Measurements from ENCODE around the gene YIPF4. TPM values are rescaled to one million over a fixed set of nuclear protein-coding genes. Genes with fewer than 3 reads are reported as not detected.
"Not testable (repeated sequence)": the region's sequence is repeated elsewhere in the genome, so short reads cannot be mapped to it uniquely, and the experiment has no call there.

Gene YIPF4
- polyA plus RNA-seq (ENCODE audit: insufficient read length), result 40.8 TPM

- peak; percentile 92 for DNase-seq (ENCODE audit: low read depth)
These were observed at the start of gene YIPF4 for GRCh38 chr2:32277674-32278477. Gene YIPF4 (plus strand): TSS chr2:32277904. CDS start chr2:32278156, 252 bp downstream.

GRCh38 chr2:32228181-32228580 lies 49.5 kb upstream of the YIPF4 start:
- no peak for DNase-seq (ENCODE audit: low read depth)

GRCh38 chr2:32229635-32230034 lies 48.1 kb upstream of the YIPF4 start:
- DNase-seq (ENCODE audit: low read depth), result no peak

- DNase-seq (ENCODE audit: low read depth), result no peak
These were observed 45.7 kb upstream of the YIPF4 start for GRCh38 chr2:32231959-32232358.

GRCh38 chr2:32235315-32235714 lies 42.4 kb upstream of the YIPF4 start:
- no peak for DNase-seq (ENCODE audit: low read depth)

- DNase-seq (ENCODE audit: low read depth), result no peak
These were observed 40.2 kb upstream of the YIPF4 start for GRCh38 chr2:32237488-32237887.

- no peak for DNase-seq (ENCODE audit: low read depth)
These were observed 39.7 kb upstream of the YIPF4 start for GRCh38 chr2:32237996-32238395.

- DNase-seq (ENCODE audit: low read depth), result no peak
These were observed 35.4 kb upstream of the YIPF4 start for GRCh38 chr2:32242331-32242730.

- no peak for DNase-seq (ENCODE audit: low read depth)
These were observed 30.8 kb upstream of the YIPF4 start for GRCh38 chr2:32246911-32247310.

- DNase-seq (ENCODE audit: low read depth), result no peak
These were observed 29.4 kb upstream of the YIPF4 start for GRCh38 chr2:32248299-32248698.

GRCh38 chr2:32249731-32250236 lies 27.9 kb upstream of the YIPF4 start:
- no peak for DNase-seq (ENCODE audit: low read depth)

- DNase-seq (ENCODE audit: low read depth), result no peak
These were observed 27.4 kb upstream of the YIPF4 start for GRCh38 chr2:32250290-32250689.

GRCh38 chr2:32258242-32258641 lies 19.5 kb upstream of the YIPF4 start:
- no peak for DNase-seq (ENCODE audit: low read depth)

GRCh38 chr2:32260376-32260775 lies 17.3 kb upstream of the YIPF4 start:
- no peak for DNase-seq (ENCODE audit: low read depth)

- no peak for DNase-seq (ENCODE audit: low read depth)
These were observed 15.6 kb upstream of the YIPF4 start for GRCh38 chr2:32262105-32262504.

GRCh38 chr2:32264422-32265105 lies 13.1 kb upstream of the YIPF4 start, which contains the start of gene NLRC4:
Gene NLRC4 (minus strand): TSS chr2:32264886. CDS start chr2:32256775, 8,111 bp downstream.
- no peak for DNase-seq (ENCODE audit: low read depth)

GRCh38 chr2:32271063-32271462 lies 6.6 kb upstream of the YIPF4 start:
- DNase-seq (ENCODE audit: low read depth), result no peak

GRCh38 chr2:32272279-32272678 lies 5.4 kb upstream of the YIPF4 start:
- DNase-seq (ENCODE audit: low read depth), result no peak

- DNase-seq (ENCODE audit: low read depth), result no peak
These were observed 3.4 kb upstream of the YIPF4 start for GRCh38 chr2:32274289-32274688.

GRCh38 chr2:32275790-32276189 lies 1.9 kb upstream of the YIPF4 start:
- not testable (repeated sequence) for DNase-seq (ENCODE audit: low read depth)

- no peak for DNase-seq (ENCODE audit: low read depth)
These were observed 386 bp upstream of the YIPF4 start for GRCh38 chr2:32277363-32277673.

- DNase-seq (ENCODE audit: low read depth), result no peak
These were observed 762 bp downstream of the YIPF4 start for GRCh38 chr2:32278478-32278853.

- DNase-seq (ENCODE audit: low read depth), result no peak
These were observed 6.6 kb downstream of the YIPF4 start for GRCh38 chr2:32284321-32284720.
